ENCODE data around the gene SRBD1.

GRCh38 chr2:45559436-45559835 lies 51.6 kb downstream of the SRBD1 start:
- TF ChIP-seq CTCF (IDR thresholded peaks at IDR 0.05 in 8 of 11, conservative IDR thresholded peaks at IDR 0.05 in 3 of 11) (no peak), POLR2A (IDR thresholded peaks at IDR 0.05) (no peak), POLR2AphosphoS5 (IDR thresholded peaks at IDR 0.05) (no peak)

Data from spleen (tissue), 7 donors.